Parathyroid adenoma (tissue), 2 donors: ENCODE measurements around the gene SLC22A14.

ENCODE experiments used
- H2AFZ ChIP-seq: fragments of 300-600 bp; sonication (generic); one replicate; pipeline ENCODE4 v1.7.0; 2017; ENCODE audit warnings: antibody characterized with exemption, mild to moderate bottlenecking
- H3K27ac ChIP-seq: fragments of 300-600 bp; sonication (generic); one replicate; pipeline ENCODE4 v1.7.0; 2017
- H3K27me3 ChIP-seq: fragments of 300-600 bp; sonication (generic); one replicate; pipeline ENCODE4 v1.7.0; 2017; ENCODE audit warnings: low read length; ENCODE audit not compliant: control insufficient read depth, insufficient read depth
- H3K36me3 ChIP-seq: fragments of 300-600 bp; sonication (generic); one replicate; pipeline ENCODE4 v1.7.0; 2017; ENCODE audit warnings: low read length; ENCODE audit not compliant: control insufficient read depth, insufficient read depth
- H3K4me1 ChIP-seq: fragments of 300-600 bp; sonication (generic); one replicate; pipeline ENCODE4 v1.7.0; 2017; ENCODE audit warnings: control low read depth
- H3K4me2 ChIP-seq: fragments of 300-600 bp; sonication (generic); one replicate; pipeline ENCODE4 v1.7.0; 2017; ENCODE audit warnings: low read length
- H3K4me3 ChIP-seq: fragments of 300-600 bp; sonication (generic); one replicate; pipeline ENCODE4 v1.7.0; 2017; ENCODE audit warnings: low read depth, low read length
- H3K79me2 ChIP-seq: fragments of 300-600 bp; sonication (generic); one replicate; pipeline ENCODE4 v1.7.0; 2017; ENCODE audit warnings: control low read depth
- H3K9ac ChIP-seq: fragments of 300-600 bp; sonication (generic); one replicate; pipeline ENCODE4 v1.7.0; 2017; ENCODE audit warnings: mild to moderate bottlenecking
- H3K9me3 ChIP-seq: fragments of 300-600 bp; sonication (generic); one replicate; pipeline ENCODE4 v1.7.0; 2017; ENCODE audit warnings: low read length; ENCODE audit not compliant: control insufficient read depth
- TF ChIP-seq, protein P1 (sequence below): fragments of 300-600 bp; sonication (generic); IDR thresholded peaks from one replicate; pipeline ENCODE4 v1.7.0; 2017; ENCODE audit warnings: antibody characterized with exemption, mild to moderate bottlenecking
- donor health status: primary hyperparathyroidism.

The SLC22A14 gene

DNA sequence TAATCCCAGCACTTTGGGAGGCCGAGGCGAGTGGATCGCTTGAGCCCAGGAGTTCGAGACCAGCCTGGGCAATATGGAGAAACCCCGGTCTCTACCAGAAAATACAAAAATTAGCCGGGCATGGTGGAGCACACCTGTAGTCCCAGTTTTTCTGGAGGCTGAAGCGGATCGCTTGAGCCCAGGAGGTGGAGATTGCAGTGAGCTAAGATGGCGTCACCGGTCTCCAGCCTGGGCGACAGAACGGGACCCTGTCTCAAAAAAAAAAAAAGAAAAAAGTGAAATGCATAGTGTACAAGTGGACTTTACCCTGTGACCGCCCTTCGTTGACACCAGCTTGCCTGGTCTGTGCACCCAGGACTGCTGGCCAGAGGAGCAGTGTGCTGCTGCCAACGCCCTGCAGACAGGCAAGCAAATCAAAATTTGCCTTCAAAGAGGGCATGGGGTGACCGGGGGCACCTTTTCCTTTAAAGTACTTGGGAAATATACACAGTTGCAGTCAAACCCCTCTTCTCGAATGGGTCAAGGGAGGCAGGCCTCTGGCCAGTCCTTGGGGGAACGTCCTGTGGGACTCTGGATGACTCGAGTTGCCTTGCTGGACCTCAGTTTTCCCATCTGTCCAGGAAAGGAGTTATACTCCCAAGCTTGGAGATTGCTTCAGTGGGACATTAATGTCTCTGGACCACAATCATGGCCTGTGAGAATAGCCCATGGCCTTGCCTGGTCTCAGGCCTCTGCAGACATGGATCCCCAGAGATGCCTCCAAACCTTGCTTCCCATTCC, 65.5 kb downstream of the SLC22A14 start:
- H3K4me3 ChIP-seq: no peak overlapping the region
- no peak overlapping the region for H3K9ac ChIP-seq
- H3K27me3 ChIP-seq: no peaks in the 10 kb centered on the region
- TF ChIP-seq, protein P1, sequence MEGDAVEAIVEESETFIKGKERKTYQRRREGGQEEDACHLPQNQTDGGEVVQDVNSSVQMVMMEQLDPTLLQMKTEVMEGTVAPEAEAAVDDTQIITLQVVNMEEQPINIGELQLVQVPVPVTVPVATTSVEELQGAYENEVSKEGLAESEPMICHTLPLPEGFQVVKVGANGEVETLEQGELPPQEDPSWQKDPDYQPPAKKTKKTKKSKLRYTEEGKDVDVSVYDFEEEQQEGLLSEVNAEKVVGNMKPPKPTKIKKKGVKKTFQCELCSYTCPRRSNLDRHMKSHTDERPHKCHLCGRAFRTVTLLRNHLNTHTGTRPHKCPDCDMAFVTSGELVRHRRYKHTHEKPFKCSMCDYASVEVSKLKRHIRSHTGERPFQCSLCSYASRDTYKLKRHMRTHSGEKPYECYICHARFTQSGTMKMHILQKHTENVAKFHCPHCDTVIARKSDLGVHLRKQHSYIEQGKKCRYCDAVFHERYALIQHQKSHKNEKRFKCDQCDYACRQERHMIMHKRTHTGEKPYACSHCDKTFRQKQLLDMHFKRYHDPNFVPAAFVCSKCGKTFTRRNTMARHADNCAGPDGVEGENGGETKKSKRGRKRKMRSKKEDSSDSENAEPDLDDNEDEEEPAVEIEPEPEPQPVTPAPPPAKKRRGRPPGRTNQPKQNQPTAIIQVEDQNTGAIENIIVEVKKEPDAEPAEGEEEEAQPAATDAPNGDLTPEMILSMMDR: no peak
- H2AFZ ChIP-seq: peak overlapping the region; percentile 95
- H3K4me1 ChIP-seq: peaks cover 2% of the 10 kb centered on the region
- no peaks in the 10 kb centered on the region for H3K36me3 ChIP-seq
- peak overlapping the region; percentile 80 for H3K4me2 ChIP-seq
- H3K79me2 ChIP-seq: no peaks in the 10 kb centered on the region
- H3K27ac ChIP-seq: no peak overlapping the region
- H3K9me3 ChIP-seq: no peaks in the 10 kb centered on the region

DNA sequence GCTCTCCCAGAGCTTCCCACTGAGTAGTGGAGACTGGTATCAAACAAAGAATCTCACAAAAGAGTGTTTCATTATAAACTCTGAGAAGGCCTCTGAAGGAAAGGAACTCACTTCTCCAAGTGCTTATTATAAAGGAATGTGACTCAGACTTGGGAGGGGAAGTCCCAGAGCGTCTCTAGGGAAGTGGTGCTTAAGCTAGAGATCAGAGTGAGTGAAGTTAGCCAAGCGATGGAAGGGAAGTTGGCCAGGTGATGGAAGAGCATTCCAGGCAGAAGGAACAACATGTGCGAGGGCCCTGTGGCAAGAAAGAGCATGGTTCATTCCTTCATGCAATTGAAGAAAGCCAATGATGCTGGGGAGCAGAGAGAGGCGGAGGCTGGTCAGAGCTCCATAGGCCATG, 66.8 kb downstream of the SLC22A14 start:
- Histone ChIP-seq H3K4me1 (peaks cover 2% of the 10 kb centered on the region), H3K4me2 (no peak overlapping the region), H3K9me3 (no peaks in the 10 kb centered on the region), H3K36me3 (no peaks in the 10 kb centered on the region), H3K79me2 (no peaks in the 10 kb centered on the region), H3K9ac (no peak overlapping the region), H3K27me3 (no peaks in the 10 kb centered on the region), H3K4me3 (no peak overlapping the region), H2AFZ (no peak overlapping the region), H3K27ac (no peak overlapping the region)
- TF ChIP-seq, protein P1: no peak

DNA sequence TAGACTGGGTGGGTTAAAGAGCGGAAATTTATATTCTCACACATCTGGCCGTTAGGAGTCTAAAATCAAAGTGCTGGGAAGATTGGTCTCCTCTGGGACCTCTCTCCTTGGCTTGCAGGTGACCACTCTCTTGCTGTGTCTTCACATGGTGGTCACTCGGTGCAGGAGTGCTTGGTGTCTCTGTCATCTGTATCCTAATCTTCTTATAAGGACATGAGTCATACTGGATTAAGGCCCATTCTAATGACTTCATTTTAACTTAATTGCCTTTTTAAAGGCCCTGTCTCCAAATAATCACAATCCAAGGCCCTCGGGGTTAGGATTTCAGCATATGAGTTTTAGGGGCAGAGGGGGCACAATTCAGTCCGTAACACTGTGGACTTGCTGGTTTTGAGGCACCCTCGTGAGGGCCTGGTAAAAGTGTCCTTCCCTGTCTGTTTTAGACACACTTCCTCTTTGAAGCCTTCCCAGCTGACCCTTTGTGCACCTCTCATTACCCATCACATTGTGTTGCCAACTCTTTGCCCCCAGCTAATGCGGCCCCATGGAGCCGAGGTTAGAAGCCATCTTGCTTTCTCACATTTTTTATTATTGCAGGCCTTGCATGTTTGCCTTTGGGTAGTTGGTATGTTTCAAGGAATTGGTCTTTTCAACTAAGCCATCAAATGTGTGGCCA, 67.7 kb downstream of the SLC22A14 start:
- Histone ChIP-seq H3K9ac (no peak overlapping the region), H3K27ac (no peak overlapping the region), H3K79me2 (no peaks in the 10 kb centered on the region), H3K27me3 (no peaks in the 10 kb centered on the region), H3K4me1 (peaks cover 2% of the 10 kb centered on the region), H3K36me3 (no peaks in the 10 kb centered on the region), H2AFZ (no peak overlapping the region), H3K4me3 (no peak overlapping the region), H3K9me3 (no peaks in the 10 kb centered on the region), H3K4me2 (no peak overlapping the region)
- TF ChIP-seq, protein P1: no peak

DNA sequence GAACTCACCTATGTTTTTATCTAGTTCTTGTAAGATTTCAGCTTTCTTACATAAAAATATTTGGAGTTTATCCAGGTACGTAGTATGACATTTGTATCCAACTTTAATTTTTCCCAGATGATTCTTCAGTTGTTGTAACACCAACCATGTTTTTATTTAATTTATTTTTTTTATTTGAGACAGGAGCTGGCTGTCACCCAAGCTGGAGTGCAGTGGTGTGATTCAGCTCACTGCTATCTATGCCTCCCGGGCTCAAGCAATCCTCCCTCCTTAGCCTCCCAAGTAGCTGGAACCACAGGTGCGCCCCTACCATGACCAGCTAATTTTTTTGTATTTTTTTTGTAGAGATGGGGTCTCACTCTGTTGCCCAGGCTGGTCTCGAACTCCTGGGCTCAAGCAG, 71.1 kb downstream of the SLC22A14 start:
- Histone ChIP-seq H3K36me3 (no peaks in the 10 kb centered on the region), H3K4me3 (no peak overlapping the region), H3K27me3 (no peaks in the 10 kb centered on the region), H2AFZ (no peak overlapping the region), H3K79me2 (no peaks in the 10 kb centered on the region), H3K27ac (no peak overlapping the region), H3K4me1 (no peaks in the 10 kb centered on the region), H3K4me2 (no peak overlapping the region), H3K9me3 (no peaks in the 10 kb centered on the region), H3K9ac (no peak overlapping the region)
- TF ChIP-seq, protein P1: no peak
